ENCODE measurements around the gene SLC17A5. TPM values are rescaled to one million over a fixed set of nuclear protein-coding genes. Genes with fewer than 3 reads are reported as not detected.
A peak's percentile ranks its signal among the peaks of the same experiment; 100 is the strongest.
"Not testable (repeated sequence)": the region's sequence is repeated elsewhere in the genome, so short reads cannot be mapped to it uniquely, and the experiment has no call there.

SLC17A5 gene
- total RNA-seq, 2 donors from 2014 or later: 9.1 to 12.7 TPM

DNA sequence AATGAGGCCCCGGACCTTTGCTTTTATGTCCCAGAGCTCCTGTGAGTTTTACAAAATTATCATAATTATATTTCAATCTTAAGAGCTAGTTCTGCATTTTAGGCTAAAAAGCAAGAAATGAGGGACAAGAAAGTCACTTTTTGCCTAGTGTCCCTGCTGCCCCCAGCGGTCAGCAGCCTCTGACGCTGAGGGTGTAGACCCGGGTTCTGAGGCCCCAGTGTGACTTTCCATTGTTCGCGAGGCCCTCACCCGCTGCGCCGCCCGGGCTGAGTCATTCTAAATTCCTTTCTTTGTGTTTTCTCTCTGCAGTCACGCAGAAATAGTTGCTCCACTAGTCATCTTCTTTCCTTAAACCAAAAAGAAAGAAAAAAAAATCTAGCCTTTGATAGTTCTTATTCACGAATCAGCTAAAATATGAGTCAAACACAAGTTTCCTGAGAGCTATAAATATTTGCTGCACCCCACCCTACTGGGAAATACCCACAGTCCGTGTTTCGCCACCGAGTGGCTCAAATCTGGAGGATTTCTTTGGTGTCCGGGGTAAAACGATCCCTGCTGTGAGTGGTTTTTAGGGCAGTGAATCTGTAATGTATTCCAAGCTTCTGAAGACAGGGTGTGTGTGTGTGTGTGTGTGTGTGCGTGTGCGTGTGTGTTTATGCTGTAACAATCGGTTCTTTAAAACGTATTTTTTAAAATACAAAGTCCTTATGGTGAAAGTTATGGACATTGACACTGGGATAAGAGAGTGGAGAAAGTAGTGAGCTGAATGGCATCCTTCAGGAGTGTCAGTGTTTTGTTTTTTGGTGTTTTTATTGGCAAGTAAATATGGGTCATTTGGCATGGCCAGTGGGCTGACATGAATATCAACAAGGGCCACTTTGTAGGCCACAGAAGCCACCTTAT is 73.3 kb downstream of the SLC17A5 start:
- intact Hi-C loops (cut with DNase I): loop anchor here in 1 of 2 donors (2.0 kb wide), 1 partner anchor 60 kb away; the partner anchor contains the start of gene EEF1A1

DNA sequence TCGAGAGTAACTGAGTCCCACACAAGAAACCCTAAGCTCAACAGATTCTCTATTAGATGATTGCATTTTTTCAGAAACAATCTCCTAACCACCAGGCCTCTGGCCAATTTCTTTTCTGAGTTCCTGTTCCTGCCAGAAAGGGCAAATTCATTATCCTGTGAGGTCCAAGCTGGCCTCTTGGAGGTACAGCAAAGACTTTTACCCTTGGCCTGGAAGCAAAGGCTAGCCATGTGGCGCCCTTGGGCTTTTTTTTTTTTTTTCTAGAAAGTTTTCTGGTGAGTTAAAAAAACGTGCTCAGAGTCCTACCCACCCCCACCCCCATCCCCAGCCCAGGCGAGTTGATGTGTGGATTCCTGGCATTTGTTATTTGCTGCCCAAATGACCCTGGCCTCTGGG is 73.9 kb downstream of the SLC17A5 start:
- intact Hi-C loops (cut with DNase I): loop anchor here in 1 of 2 donors (2.0 kb wide), 1 partner anchor 59 kb away; the partner anchor contains the start of gene EEF1A1
- peak; percentile 28 for DNase-seq
- peak; percentile 74 to 85 for ATAC-seq

More for the DNA sequence above, 73.3 kb downstream of the SLC17A5 start:
- DNase-seq: peak; percentile 90
- peak; percentile 86 to 96 for ATAC-seq

DNA sequence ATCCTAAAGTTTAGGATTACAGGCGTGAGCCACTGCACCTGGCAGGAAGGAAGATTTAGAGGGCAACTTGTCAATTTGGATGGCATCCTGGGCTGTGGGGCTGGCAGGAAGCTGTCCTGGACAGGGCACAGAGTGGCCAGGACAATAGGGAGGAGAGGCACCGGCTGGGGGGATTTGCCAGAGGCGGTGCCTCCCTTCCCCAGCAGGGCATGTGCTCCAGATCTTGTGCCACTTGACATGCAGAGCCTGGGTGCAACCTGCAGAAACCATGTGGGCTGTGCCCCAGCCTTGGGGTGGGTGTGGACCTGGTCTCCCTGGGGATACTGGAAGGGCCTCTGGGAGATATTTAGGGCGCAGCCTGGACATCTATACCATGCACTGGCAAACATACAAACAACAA is 74.4 kb downstream of the SLC17A5 start:
- DNase-seq (no peak), ATAC-seq (peak; percentile 19 to 42)
- intact Hi-C loops (cut with DNase I): no loop called here

DNA sequence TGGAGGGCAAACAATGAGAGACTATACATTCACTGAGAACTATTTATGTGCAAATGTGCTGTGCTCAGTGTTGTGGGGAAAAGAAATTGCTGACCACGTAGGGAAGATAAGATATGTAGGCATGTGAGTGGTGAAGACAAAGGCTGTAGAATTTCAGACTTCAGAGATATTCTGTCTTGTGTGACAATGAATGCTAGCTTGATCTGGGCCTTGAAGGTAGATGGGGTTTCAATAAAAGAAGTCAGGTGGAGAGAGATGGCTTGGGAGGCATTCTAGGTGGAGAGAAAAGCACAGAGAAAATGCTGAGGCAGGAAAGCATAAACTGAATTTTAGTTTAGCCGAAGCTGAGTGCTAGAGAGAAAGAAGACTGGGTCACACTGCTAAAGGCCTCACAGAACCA is 76.1 kb downstream of the SLC17A5 start:
- DNase-seq: no peak
- ATAC-seq: no peak
- intact Hi-C loops (cut with DNase I): no loop called here

DNA sequence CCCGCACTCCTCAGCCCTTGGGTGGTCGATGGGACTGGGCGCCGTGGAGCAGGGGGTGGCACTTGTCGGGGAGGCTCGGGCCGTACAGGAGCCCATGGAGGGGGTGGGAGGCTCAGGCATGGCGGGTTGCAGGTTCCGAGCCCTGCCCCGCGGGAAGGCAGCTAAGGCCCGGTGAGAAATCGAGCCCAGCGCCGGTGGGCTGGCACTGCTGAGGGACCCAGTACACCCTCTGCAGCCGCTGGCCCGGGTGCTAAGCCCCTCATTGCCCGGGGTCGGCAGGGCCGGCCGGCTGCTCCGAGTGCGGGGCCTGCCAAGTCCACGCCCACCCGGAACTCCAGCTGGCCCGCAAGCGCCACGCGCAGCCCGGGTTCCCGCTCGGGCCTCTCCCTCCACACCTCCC is 81.3 kb downstream of the SLC17A5 start:
- not testable (repeated sequence) for DNase-seq, ATAC-seq
- intact Hi-C loops (cut with DNase I): loop anchor here in 1 of 2 donors (5.0 kb wide), 1 partner anchor 50 kb away; the partner anchor contains the start of gene EEF1A1

DNA sequence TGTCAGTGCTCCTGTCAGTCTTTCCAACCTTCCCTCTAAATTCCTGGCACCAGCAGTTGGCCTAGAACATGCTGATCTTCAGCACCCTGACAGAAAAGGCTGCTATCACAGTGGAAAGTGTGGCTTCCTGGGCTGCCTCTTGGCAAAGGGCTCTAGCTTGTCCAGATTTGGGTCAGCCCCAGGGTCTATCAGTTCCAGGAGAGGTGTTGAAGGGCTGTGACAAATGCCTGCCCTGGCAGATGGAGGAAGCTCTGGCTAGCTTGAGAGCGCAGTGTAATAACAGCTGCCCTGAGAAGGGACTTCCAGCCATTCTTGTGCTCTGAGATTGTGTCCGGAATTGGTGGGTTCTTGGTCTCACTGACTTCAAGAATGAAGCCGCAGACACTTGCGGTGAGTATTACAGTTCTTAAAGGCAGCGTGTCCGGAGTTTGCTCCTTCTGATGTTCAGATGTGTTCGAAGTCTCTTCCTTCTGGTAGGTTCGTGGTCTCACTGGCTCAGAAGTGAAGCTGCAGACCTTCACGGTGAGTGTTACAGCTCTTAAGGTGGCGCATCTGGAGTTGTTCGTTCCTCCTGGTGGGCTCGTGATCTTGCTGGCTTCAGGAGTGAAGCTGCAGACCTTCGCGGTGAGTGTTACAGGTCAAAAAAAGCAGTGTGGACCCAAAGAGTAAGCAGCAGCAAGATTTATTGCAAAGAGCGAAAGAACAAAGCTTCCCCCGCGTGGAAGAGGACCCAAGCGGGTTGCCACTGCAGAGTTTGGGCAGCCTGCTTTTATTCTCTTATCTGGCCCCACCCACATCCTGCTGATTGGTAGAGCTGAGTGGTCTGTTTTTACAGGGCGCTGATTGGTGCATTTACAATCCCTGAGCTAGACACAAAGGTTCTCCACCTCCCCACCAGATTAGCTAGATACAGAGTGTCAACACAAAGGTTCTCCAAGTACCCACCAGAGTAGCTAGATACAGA is 82.3 kb downstream of the SLC17A5 start:
- peak; percentile 73 for DNase-seq

DNA sequence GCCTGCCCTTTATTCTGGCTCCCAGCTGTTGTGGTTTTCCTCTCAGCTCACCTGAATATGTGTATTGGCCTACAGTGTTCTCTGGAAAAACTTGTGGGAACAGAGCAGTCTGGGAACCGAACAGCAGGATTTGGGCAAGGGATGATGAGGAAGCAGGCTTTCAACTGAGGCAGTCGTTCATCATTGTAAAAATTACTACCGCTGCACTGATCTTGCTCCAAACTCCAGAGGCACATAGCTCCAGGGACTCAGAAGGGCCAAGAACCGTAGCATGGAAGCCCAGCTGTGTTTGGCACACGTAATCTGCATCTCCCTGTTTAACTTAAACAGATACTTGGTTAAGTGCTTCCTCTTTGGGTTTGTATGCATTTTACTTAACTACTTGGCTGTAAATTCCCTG is 84.7 kb downstream of the SLC17A5 start:
- DNase-seq (no peak), ATAC-seq (no peak)
- intact Hi-C loops (cut with DNase I): loop anchor here in 1 of 2 donors (5.0 kb wide), 1 partner anchor 47 kb away; the partner anchor contains the start of gene EEF1A1

More for the DNA sequence above, 82.3 kb downstream of the SLC17A5 start:
- intact Hi-C loops (cut with DNase I): loop anchor here in 1 of 2 donors (5.0 kb wide), 1 partner anchor 49 kb away; the partner anchor contains the start of gene EEF1A1
- peak; percentile 97 to 99 for ATAC-seq

DNA sequence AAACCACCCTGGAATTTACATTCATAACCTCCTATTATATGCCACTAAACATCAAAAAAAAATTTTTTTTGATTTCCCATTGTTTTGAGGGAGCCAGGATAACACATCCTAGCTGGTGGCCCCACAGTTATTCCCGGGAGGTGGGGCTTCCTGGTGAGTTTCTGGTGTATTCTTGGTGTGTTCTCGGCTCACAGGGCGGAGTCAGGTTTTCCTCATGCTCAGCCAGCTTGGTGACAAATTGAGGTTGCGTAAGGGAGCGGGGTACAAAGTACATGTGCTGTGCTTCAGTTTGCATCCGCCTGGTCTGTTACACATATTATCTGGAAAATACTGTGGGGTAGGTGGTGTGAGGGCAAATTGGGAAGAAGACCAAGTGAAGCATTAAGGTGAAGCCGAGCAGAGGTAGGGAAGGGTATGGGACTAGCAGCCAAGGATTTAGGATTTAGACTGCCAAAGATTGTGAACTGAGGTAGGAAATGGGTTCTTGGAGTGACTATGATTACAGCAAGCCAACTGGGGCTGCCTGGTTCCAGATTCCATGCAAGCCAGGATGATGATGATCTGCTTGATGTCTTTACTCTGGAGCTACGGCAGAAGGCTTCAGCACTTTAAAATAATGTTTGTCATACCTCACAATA is 86.7 kb downstream of the SLC17A5 start:
- intact Hi-C loops (cut with DNase I): loop anchor here in 1 of 2 donors (5.0 kb wide), 1 partner anchor 45 kb away; the partner anchor contains the start of gene EEF1A1
- ATAC-seq: peak in 1 of 2 donors; percentile 52
- peak; percentile 65 for DNase-seq

DNA sequence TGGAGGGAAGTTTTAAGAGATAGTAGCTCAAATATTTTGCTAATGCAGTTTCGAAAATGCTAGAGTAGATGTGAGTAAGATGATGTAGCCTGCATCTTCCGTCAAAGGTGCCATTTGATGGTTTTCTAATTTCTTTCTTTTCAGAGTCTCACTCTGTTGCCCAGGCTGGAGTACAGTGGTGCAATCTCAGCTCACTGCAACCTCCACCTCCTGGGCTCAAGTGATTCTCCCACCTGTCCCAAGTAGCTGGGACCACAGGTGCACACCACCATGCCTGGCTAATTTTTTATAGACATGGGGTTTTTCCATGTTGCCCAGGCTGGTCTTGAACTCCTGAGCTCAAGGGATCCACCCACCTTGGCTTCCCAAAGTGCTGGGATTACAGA is 87.3 kb downstream of the SLC17A5 start:
- intact Hi-C loops (cut with DNase I): loop anchor here in 1 of 2 donors (5.0 kb wide), 1 partner anchor 44 kb away; the partner anchor contains the start of gene EEF1A1
- DNase-seq, ATAC-seq: not testable (repeated sequence)

DNA sequence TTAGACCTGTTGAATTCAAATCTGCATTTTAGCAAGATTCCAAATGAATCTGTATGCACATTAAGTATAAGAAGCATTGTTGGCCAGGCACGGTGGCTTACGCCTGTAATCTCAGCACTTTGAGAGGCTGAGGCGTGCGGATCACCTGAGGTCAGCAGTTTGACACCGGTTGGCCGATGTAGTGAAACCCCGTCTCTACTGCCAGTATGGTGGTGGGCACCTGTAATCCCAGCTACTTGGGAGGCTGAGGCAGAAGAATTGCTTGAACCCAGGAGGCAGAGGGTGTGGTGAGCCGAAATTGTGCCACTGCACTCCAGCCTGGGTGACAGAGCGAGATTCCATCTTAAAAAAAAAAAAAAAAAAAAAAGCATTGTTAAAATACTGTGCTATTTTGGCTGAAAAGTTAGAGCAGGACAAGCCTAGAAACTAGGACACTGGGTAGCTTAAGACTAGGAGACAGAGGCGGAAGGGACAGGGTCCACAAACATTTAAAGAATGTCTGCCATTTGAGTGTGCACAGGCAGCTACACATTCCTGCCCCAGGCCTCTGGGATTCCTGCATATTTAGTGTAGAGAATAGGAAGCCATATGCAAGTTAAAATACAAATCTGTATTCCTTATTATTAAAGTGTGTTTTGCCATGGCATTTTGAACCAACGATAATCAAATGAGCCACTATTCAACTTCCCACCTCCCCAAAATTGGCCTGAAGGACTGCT is 87.9 kb downstream of the SLC17A5 start:
- intact Hi-C loops (cut with DNase I): loop anchor here in 1 of 2 donors (5.0 kb wide), 1 partner anchor 44 kb away; the partner anchor contains the start of gene EEF1A1

DNA sequence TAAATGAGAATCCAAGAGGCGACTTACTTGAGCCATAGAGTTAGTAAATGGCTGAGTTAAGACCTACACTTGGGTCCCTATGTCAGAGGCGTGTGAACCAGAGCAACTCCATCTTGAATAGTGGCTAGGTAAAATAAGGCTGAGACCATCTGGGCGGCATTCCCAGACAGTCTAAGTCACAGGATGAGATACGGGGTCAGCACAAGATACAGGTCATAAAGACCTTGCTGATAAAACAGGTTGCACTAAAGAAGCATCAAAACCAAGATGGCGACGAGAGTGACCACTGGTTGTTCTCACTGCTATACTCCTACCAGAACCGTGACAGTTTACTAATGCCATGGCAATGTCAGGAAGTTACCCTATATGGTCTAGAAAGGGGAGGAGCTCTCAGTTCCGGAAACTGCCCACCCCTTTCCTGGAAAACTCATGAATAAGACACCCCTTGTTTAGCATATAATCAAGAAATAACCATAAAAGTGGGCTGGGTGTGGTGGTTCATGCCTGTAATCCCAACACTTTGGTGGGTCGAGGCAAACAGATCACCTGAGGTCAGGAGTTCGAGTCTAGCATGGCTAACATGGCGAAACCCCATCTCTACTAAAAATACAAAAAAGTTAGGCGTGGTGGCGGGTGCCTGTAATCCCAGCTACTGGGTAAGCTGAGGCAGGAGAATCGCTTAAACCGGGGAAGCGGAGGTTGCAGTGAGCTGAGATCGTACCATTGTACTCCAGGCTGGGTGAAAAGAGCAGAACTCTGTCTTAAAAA is 89.0 kb downstream of the SLC17A5 start:
- ATAC-seq: no peak
- intact Hi-C loops (cut with DNase I): loop anchor here in 1 of 2 donors (5.0 kb wide), 1 partner anchor 42 kb away; the partner anchor contains the start of gene EEF1A1
- DNase-seq: no peak

More for the DNA sequence above, 87.9 kb downstream of the SLC17A5 start:
- ATAC-seq (no peak), DNase-seq (no peak)

DNA sequence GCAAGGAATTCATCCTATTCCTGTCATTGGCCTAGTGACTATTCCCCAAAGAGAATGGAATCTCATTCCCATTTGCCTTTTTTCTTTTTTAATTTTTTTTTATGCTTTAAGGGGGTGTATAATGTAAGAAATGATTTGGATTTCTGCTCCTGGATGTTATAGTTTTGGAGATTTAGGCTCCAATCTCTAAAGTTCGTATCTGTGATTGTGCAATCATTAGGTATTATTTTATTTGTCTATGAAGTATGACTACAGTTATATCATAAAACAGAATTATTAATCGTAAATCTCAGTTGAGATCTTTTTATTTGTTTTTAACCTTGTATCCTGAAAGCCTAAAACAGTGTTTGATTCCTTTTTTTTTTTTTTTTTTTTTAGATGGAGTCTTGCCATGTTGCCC is 91.2 kb downstream of the SLC17A5 start:
- ATAC-seq: no peak
- intact Hi-C loops (cut with DNase I): no loop called here
- no peak for DNase-seq

DNA sequence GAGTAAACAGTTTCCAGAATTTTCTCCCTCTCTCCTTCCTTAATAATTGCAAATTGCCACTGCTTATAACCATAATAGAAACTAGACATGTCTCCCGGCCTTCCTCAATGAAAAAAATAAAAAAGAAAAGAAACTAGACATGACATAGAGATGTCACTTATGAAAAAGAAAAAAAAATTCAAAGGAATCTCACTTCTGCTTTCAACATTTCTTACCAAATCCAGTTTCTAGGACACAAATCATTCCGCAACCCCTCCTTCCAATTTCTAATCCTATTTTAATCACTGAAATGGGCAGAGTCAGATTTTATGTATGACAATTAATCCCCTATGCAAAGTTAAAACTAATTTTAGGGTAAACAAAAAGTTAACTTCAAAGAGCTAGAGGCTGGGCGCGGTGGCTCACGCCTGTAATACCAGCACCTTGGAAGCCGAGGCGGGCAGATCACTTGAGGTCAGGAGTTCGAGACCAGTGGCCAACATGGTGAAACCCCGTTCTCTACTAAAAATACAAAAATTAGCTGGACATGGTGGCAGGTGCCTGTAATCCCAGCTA is 92.9 kb downstream of the SLC17A5 start:
- DNase-seq (no peak), ATAC-seq (no peak)
- intact Hi-C loops (cut with DNase I): no loop called here

DNA sequence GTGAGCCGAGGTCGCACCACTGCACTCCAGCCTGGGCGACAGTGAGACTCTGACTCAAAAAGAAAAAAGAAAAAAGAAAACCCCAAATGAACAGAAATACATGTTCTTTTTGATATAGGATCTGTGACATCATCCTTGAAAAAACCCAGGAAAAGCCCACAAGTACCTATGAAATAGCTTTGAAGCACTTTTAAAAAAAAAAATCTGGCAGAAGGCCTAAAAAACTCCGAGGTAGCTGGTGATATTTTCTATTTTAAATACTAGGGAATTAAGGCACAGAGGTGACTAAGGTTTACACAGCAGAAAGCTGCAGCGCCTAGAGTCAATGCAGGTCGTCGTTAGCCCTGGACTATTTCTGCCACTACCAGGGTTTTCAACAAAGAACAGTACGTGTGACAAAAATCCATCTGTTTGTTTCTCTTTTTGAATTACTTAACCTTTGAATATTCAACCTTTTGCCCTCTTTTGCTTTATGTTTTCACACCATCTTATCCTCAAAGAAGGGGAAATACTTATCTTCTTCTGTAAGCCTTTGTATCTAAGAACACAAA is 93.5 kb downstream of the SLC17A5 start:
- ATAC-seq (no peak), DNase-seq (no peak)
- intact Hi-C loops (cut with DNase I): no loop called here

DNA sequence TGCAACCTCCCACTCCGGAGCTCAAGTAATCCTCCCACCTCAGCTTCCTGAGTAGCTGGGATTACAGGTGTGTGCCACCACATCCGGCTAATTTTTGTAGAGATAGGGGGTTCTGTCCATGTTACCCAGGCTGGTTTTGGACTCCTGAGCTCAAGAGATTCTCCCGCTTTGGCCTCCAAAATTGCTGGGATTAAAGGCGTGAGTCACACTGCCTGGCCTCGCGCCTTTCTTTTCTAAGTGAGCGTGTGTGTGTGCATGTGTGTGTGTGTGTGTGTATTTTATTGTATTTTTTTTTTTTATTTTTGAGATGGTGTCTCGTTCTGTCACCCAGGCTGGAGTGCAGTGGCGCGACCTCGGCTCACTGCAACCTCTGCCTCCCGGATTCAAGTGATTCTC is 94.4 kb downstream of the SLC17A5 start:
- ATAC-seq; DNase-seq; intact Hi-C loops (cut with DNase I): not testable (repeated sequence)

DNA sequence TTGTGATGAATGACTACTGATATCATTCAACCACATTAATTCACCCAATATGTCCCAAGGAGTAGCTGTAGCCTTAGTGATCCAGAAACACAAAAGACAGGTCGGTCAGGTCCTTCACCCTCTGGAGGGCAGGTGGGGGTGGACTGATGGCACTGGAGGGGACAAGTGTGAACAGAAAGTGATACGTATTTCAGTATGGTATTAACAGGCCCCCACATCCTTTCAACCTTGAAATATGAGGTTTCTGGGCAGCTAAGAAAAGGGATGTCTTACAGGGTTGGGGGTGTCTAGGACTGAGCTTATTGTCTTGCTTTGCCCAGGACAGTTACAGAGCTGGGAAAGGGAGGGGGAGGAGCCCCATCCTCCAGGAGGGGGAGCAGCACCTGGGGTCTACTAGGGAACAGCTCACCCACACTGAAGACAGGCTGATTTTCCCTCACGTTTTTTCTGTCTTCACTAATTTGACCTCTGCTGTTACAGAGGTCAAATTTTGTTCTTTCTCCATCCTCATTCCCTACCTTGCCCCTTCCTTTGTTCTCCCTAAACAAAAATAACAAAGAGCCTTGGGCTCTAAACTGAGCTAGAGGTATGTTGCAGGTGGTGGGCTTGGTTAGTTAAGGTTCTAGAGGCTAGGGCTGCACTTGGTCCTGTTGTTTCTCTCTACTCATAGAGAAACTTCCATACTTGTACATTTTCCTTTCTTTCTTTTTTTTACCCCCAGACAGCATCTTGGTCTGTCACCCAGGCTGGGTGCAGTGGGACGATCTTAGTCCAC is 95.0 kb downstream of the SLC17A5 start:
- intact Hi-C loops (cut with DNase I): no loop called here
- DNase-seq: no peak
- ATAC-seq: no peak
